Calu3 (cell line): ENCODE results near the gene ZNF768. TPM values are rescaled to one million over a fixed set of nuclear protein-coding genes. Genes with fewer than 3 reads are reported as not detected.

ENCODE experiments used
- BruUV-seq: library from RNA; stranded (reverse); fragments of 400-500 nt; replicated peaks from 2 replicates; lab custom pipeline; 2021; lab: Mats Ljungman, UMichigan
- CTCF ChIA-PET: fragments of 300-600 bp; sonication (Branson Sonifier 250); formaldehyde crosslinking; loops from one replicate; lab custom pipeline; 2022; ENCODE audit warnings: antibody characterized with exemption; lab: Charles Lee
- DNase-seq: peaks from one replicate; pipeline ENCODE4 v3.0.0; 2022
- H3K27ac Mint-ChIP-seq: one replicate; pipeline ENCODE4 v1.8.0; 2022; ENCODE audit warnings: mixed read lengths; ENCODE audit not compliant: unreplicated experiment
- H3K27me3 Mint-ChIP-seq: one replicate; pipeline ENCODE4 v1.8.0; 2022; ENCODE audit warnings: mixed read lengths; ENCODE audit not compliant: unreplicated experiment
- H3K36me3 Mint-ChIP-seq: one replicate; pipeline ENCODE4 v1.8.0; 2022; ENCODE audit warnings: mild to moderate bottlenecking, moderate library complexity, mixed read lengths; ENCODE audit not compliant: insufficient read depth, unreplicated experiment
- H3K4me1 Mint-ChIP-seq: one replicate; pipeline ENCODE4 v1.8.0; 2022; ENCODE audit warnings: mild to moderate bottlenecking, low read depth, mixed read lengths; ENCODE audit not compliant: unreplicated experiment
- H3K4me3 Mint-ChIP-seq: one replicate; pipeline ENCODE4 v1.8.0; 2022; ENCODE audit warnings: mild to moderate bottlenecking, low read depth, moderate library complexity, mixed read lengths; ENCODE audit not compliant: unreplicated experiment
- H3K9me3 Mint-ChIP-seq: one replicate; pipeline ENCODE4 v1.8.0; 2022; ENCODE audit warnings: low read depth, mixed read lengths; ENCODE audit not compliant: unreplicated experiment
- intact Hi-C: fragments of 100-400 bp; cut with micrococcal nuclease; formaldehyde crosslinking; loops from one replicate; pipeline ENCODE4 v1.10.0; 2022; ENCODE audit not compliant: unreplicated experiment
- total RNA-seq: library from RNA; stranded (reverse); gene quantifications from 2 replicates; pipeline ENCODE4 v1.2.3, GENCODE V29; 2022
- TF ChIP-seq, protein P1 (sequence below): fragments of 200-600 bp; IDR thresholded peaks from one replicate; pipeline ENCODE4 v1.8.0; 2022; ENCODE audit warnings: antibody characterized with exemption; ENCODE audit not compliant: unreplicated experiment

ZNF768 gene
- total RNA-seq, 1 experiment from 2014 or later: 40.8 TPM

DNA sequence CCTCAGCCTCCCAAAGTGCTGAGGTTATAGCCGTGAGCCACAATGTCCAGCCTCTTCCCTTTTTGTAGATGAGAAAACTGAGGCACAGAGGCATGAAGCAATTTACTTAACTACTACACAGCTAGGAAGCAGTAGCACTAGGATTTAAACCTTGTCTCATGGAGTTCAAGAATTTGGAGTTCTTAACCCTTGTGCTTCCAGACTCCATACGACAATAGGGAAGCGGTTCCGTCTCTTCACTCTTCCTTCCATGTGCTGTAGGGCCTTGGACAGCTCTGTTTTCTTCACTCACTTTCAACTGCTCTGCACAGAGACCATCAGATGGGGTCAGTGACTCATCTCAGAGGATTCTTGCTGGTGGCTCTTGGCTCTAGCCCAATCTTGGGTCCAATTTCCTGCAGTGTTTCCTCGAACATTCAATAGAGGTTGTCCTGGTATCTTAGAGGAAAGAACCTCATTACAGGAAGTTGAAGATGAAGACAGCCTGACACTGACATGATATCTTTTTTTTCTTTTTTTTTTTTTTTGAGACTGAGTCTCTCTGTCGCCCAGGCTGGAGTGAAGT lies 34.5 kb downstream of the ZNF768 start:
- Mint-ChIP-seq H3K4me3 (no peak overlapping the region), H3K27me3 (peaks cover 16% of the 10 kb centered on the region), H3K9me3 (no peaks in the 10 kb centered on the region), H3K36me3 (no peaks in the 10 kb centered on the region), H3K27ac (no peak overlapping the region), H3K4me1 (peaks cover 24% of the 10 kb centered on the region)
- intact Hi-C loops: no loop called here
- DNase-seq: peak; percentile 50
- TF ChIP-seq, protein P1, sequence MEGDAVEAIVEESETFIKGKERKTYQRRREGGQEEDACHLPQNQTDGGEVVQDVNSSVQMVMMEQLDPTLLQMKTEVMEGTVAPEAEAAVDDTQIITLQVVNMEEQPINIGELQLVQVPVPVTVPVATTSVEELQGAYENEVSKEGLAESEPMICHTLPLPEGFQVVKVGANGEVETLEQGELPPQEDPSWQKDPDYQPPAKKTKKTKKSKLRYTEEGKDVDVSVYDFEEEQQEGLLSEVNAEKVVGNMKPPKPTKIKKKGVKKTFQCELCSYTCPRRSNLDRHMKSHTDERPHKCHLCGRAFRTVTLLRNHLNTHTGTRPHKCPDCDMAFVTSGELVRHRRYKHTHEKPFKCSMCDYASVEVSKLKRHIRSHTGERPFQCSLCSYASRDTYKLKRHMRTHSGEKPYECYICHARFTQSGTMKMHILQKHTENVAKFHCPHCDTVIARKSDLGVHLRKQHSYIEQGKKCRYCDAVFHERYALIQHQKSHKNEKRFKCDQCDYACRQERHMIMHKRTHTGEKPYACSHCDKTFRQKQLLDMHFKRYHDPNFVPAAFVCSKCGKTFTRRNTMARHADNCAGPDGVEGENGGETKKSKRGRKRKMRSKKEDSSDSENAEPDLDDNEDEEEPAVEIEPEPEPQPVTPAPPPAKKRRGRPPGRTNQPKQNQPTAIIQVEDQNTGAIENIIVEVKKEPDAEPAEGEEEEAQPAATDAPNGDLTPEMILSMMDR: no peak
- BruUV-seq: no TSS peak
- CTCF ChIA-PET: interaction anchor here (1.1 kb wide), 1 partner anchor 10 kb away, joined by 3 read pairs; no protein-coding TSS in a partner anchor

DNA sequence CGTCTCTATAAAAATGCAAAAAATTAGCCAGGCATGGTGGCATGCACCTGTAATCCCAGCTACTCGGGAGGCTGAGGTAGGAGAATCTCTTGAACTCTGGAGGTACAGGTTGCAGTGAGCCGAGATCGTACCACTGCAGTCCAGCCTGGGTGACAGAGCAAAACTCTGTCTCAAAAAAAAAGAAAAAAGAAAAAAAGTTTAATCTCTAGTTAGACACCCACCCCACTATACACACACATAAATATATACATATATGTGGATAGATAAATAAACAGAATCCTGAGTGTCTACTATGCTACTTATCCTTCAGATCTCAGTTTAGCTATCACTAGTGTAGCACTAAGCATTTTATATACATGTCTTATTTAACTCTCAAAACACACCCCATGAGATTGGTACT lies 35.1 kb downstream of the ZNF768 start:
- peaks cover 24% of the 10 kb centered on the region for H3K4me1 Mint-ChIP-seq
- no peak for DNase-seq
- no peaks in the 10 kb centered on the region for H3K36me3 Mint-ChIP-seq
- H3K4me3 Mint-ChIP-seq: no peak overlapping the region
- no peak overlapping the region for H3K27ac Mint-ChIP-seq
- CTCF ChIA-PET: interaction anchor here (0.7 to 1.0 kb wide), 3 partner anchors 20 to 124 kb away, joined by 3 read pairs; no protein-coding TSS in a partner anchor
- intact Hi-C loops: no loop called here
- no peaks in the 10 kb centered on the region for H3K9me3 Mint-ChIP-seq
- no TSS peak for BruUV-seq
- TF ChIP-seq, protein P1: no peak
- H3K27me3 Mint-ChIP-seq: peaks cover 16% of the 10 kb centered on the region

DNA sequence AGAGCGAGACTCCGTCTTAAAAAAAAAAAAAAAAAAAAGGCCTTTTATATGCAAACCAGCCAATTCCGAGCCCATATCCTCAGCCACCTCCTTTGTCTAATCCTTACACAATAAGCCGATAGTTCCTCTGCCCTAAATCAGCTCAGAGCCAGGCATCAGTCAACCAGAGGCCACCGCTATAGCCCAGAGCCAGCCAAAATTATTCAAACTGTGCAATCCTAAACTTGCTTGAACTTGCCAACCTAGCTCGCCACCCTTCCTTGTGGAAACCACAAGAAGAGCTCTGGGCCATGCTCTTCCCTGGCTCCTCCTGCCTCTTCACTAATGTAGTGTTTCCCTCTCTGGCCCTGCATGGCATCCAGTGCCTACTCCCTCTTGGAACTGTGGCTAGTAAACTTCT lies 36.2 kb downstream of the ZNF768 start:
- TF ChIP-seq, protein P1: no peak
- no TSS peak for BruUV-seq
- Mint-ChIP-seq H3K36me3 (no peaks in the 10 kb centered on the region), H3K9me3 (no peaks in the 10 kb centered on the region), H3K4me1 (peaks cover 24% of the 10 kb centered on the region), H3K4me3 (no peak overlapping the region), H3K27ac (no peak overlapping the region), H3K27me3 (peaks cover 16% of the 10 kb centered on the region)
- DNase-seq: no peak
- intact Hi-C loops: no loop called here
- CTCF ChIA-PET: interaction anchor here (0.7 kb wide), 1 partner anchor 44 kb away, joined by 6 read pairs; the partner anchor contains the start of gene ZNF747

DNA sequence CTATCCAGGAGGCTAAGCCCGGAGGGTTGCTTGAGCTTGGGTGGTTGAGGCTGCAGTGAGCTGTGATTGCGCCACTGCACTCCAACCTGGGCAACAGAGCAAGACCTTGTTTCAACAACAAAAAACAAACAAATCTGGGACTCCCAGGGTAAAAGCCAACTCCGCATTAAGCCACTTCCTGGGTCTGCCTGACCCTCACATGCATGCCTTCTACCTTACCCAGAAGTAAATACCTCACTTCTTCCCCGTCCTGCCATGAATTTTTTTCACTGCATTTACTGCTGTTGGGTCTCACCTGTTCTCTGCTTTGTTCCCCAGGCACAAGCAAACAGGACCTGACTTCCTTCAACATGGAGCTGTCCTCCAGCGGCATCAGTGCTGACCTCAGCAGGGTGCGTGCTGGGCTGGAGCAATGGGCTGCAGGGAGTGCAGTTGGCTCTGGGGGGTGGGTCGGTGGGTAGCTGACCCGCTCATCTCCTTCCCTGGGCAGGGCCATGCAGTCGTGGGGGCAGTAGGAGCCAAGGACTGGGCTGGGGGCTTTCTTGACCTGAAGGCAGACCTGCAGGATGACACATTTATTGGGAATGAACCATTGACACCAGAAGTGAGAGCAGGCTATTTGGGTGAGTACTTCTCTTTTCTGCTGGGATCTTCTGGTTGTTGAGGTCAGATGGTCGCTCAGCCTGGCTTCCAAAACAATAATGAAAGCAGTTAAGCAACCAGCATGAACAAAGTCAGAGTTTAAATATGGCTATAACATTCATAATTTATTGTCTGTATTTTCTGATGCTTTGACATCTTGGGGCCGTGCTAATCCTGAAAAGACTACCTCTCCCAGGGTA lies 37.4 kb downstream of the ZNF768 start:
- peaks cover 24% of the 10 kb centered on the region for H3K4me1 Mint-ChIP-seq
- TF ChIP-seq, protein P1: no peak
- no peak overlapping the region for H3K4me3 Mint-ChIP-seq
- H3K36me3 Mint-ChIP-seq: no peaks in the 10 kb centered on the region
- intact Hi-C loops: no loop called here
- no peak overlapping the region for H3K27ac Mint-ChIP-seq
- CTCF ChIA-PET: no interaction called here
- no peak for DNase-seq
- peaks cover 5% of the 10 kb centered on the region for H3K27me3 Mint-ChIP-seq
- no TSS peak for BruUV-seq
- H3K9me3 Mint-ChIP-seq: no peaks in the 10 kb centered on the region
